Ectodermal cell (in vitro differentiated cells): ENCODE measurements around the gene ITGA11.

Experiments
- H3K27ac ChIP-seq: 2 replicates; pipeline ENCODE4 v1.7.0; 2013; ENCODE audit warnings: mild to moderate bottlenecking, low read depth, low read length; ENCODE audit not compliant: insufficient read depth, poor library complexity, severe bottlenecking
- H3K27me3 ChIP-seq: 2 replicates; pipeline ENCODE4 v1.7.0; 2013; ENCODE audit warnings: mild to moderate bottlenecking, low read length; ENCODE audit not compliant: insufficient read depth, control insufficient read depth, poor library complexity, severe bottlenecking
- H3K36me3 ChIP-seq: one replicate; pipeline ENCODE4 v1.7.0; 2013; ENCODE audit warnings: low read length; ENCODE audit not compliant: control insufficient read depth, insufficient read depth
- H3K4me1 ChIP-seq: one replicate; pipeline ENCODE4 v1.7.0; 2013; ENCODE audit warnings: low read length; ENCODE audit not compliant: control insufficient read depth, insufficient read depth
- H3K4me3 ChIP-seq: 2 replicates; pipeline ENCODE4 v1.7.0; 2013; ENCODE audit warnings: low read depth, low read length, control low read depth; ENCODE audit not compliant: insufficient read depth
- H3K9me3 ChIP-seq: 2 replicates; pipeline ENCODE4 v1.7.0; 2013; ENCODE audit warnings: mild to moderate bottlenecking, low read length, moderate library complexity; ENCODE audit not compliant: control insufficient read depth
- WGBS, 2 experiments: methylation state at CpG; one replicate each; pipeline ENCODE4 v1.1.7; 2013; ENCODE audit warnings: missing lambda C conversion rate in 2 of 2; 5-methylcytosine and 5-hydroxymethylcytosine counted together

ITGA11 gene

GRCh38 chr15:68418611-68419161 is 13.3 kb downstream of the ITGA11 start:
- WGBS, 2 experiments: 81 to 83% methylated on average over 6 of the region's 6 CpGs
- H3K4me3 ChIP-seq: no peak overlapping the region
- no peaks in the 10 kb centered on the region for H3K9me3 ChIP-seq
- H3K27ac ChIP-seq: no peak overlapping the region
- no peaks in the 10 kb centered on the region for H3K36me3 ChIP-seq
- H3K27me3 ChIP-seq: no peaks in the 10 kb centered on the region
- H3K4me1 ChIP-seq: peaks cover 29% of the 10 kb centered on the region

- Histone ChIP-seq H3K36me3 (no peaks in the 10 kb centered on the region), H3K27me3 (no peaks in the 10 kb centered on the region), H3K4me1 (peaks cover 29% of the 10 kb centered on the region), H3K4me3 (no peak overlapping the region), H3K27ac (no peak overlapping the region), H3K9me3 (no peaks in the 10 kb centered on the region)
- 41 to 67% methylated on average over 2 of the region's 2 CpGs for WGBS, 2 experiments
Observed at GRCh38 chr15:68417897-68418296, 14.1 kb downstream of the ITGA11 start.

- 59 to 65% methylated on average over 3 of the region's 3 CpGs for WGBS, 2 experiments
- Histone ChIP-seq H3K9me3 (no peaks in the 10 kb centered on the region), H3K27me3 (no peaks in the 10 kb centered on the region), H3K27ac (no peak overlapping the region), H3K36me3 (no peaks in the 10 kb centered on the region), H3K4me3 (no peak overlapping the region), H3K4me1 (peaks cover 29% of the 10 kb centered on the region)
Observed at GRCh38 chr15:68417051-68417450, 14.9 kb downstream of the ITGA11 start.

GRCh38 chr15:68416158-68416535 is 15.8 kb downstream of the ITGA11 start:
- Histone ChIP-seq H3K4me3 (no peak overlapping the region), H3K4me1 (peaks cover 22% of the 10 kb centered on the region), H3K36me3 (no peaks in the 10 kb centered on the region), H3K9me3 (no peaks in the 10 kb centered on the region), H3K27ac (no peak overlapping the region), H3K27me3 (no peaks in the 10 kb centered on the region)
- 66 to 67% methylated on average over 4 of the region's 4 CpGs for WGBS, 2 experiments

GRCh38 chr15:68415501-68416157 is 16.3 kb downstream of the ITGA11 start:
- H3K36me3 ChIP-seq: no peaks in the 10 kb centered on the region
- no peaks in the 10 kb centered on the region for H3K9me3 ChIP-seq
- peaks cover 18% of the 10 kb centered on the region for H3K4me1 ChIP-seq
- WGBS, 2 experiments: 92 to 93% methylated on average over 6 of the region's 6 CpGs
- H3K27ac ChIP-seq: no peak overlapping the region
- no peaks in the 10 kb centered on the region for H3K27me3 ChIP-seq
- no peak overlapping the region for H3K4me3 ChIP-seq

- Histone ChIP-seq H3K27ac (no peak overlapping the region), H3K4me3 (no peak overlapping the region), H3K36me3 (no peaks in the 10 kb centered on the region), H3K27me3 (no peaks in the 10 kb centered on the region), H3K9me3 (no peaks in the 10 kb centered on the region), H3K4me1 (peaks cover 12% of the 10 kb centered on the region)
- 94 to 96% methylated on average over 7 of the region's 7 CpGs for WGBS, 2 experiments
Observed at GRCh38 chr15:68415061-68415460, 16.9 kb downstream of the ITGA11 start.

- Histone ChIP-seq H3K27ac (no peak overlapping the region), H3K36me3 (no peaks in the 10 kb centered on the region), H3K27me3 (no peaks in the 10 kb centered on the region), H3K4me3 (no peak overlapping the region), H3K4me1 (peaks cover 10% of the 10 kb centered on the region), H3K9me3 (no peaks in the 10 kb centered on the region)
- WGBS, 2 experiments: 93 to 95% methylated on average over 8 of the region's 8 CpGs
Observed at GRCh38 chr15:68414591-68414990, 17.4 kb downstream of the ITGA11 start.

- H3K4me3 ChIP-seq: no peak overlapping the region
- 95 to 96% methylated on average over 3 of the region's 3 CpGs for WGBS, 2 experiments
- no peaks in the 10 kb centered on the region for H3K27me3 ChIP-seq
- H3K9me3 ChIP-seq: no peaks in the 10 kb centered on the region
- H3K36me3 ChIP-seq: no peaks in the 10 kb centered on the region
- H3K27ac ChIP-seq: no peak overlapping the region
- peaks cover 7% of the 10 kb centered on the region for H3K4me1 ChIP-seq
Observed at GRCh38 chr15:68414206-68414555, 17.8 kb downstream of the ITGA11 start.

GRCh38 chr15:68413363-68414205 is 18.4 kb downstream of the ITGA11 start:
- Histone ChIP-seq H3K36me3 (no peaks in the 10 kb centered on the region), H3K4me1 (peaks cover 2% of the 10 kb centered on the region), H3K9me3 (no peaks in the 10 kb centered on the region), H3K27ac (no peak overlapping the region), H3K27me3 (no peaks in the 10 kb centered on the region), H3K4me3 (no peak overlapping the region)
- 93 to 95% methylated on average over 15 of the region's 15 CpGs for WGBS, 2 experiments

- no peaks in the 10 kb centered on the region for H3K9me3 ChIP-seq
- H3K36me3 ChIP-seq: no peaks in the 10 kb centered on the region
- no peak overlapping the region for H3K27ac ChIP-seq
- H3K27me3 ChIP-seq: no peaks in the 10 kb centered on the region
- no peaks in the 10 kb centered on the region for H3K4me1 ChIP-seq
- no peak overlapping the region for H3K4me3 ChIP-seq
- WGBS, 2 experiments: 95 to 96% methylated on average over 8 of the region's 8 CpGs
Observed at GRCh38 chr15:68412218-68412617, 19.7 kb downstream of the ITGA11 start.
